Astrocyte (in vitro differentiated cells and primary cell): Measurements from ENCODE around the gene ISL2. TPM values are rescaled to one million over a fixed set of nuclear protein-coding genes. Genes with fewer than 3 reads are reported as not detected.

Experiments
- DNase-seq: peaks from one replicate; pipeline ENCODE4 v3.0.0-alpha.2; 2010; ENCODE audit warnings: low read depth
- FAIRE-seq: peaks from 2 replicates; lab custom pipeline; 2011; peaks lifted over from hg19 to GRCh38; lab: Jason Lieb, UNC
- H2AFZ ChIP-seq: 2 replicates; pipeline ENCODE4 v1.6.0; 2012; ENCODE audit warnings: low read depth, low read length, inconsistent platforms
- H3K27ac ChIP-seq: 2 replicates; pipeline ENCODE4 v1.5.1; 2011; ENCODE audit warnings: low read depth, low read length, inconsistent platforms
- H3K27me3 ChIP-seq: 2 replicates; pipeline ENCODE4 v1.6.0; 2011; ENCODE audit warnings: low read length, inconsistent platforms; ENCODE audit not compliant: insufficient read depth
- H3K36me3 ChIP-seq: 2 replicates; pipeline ENCODE4 v1.5.1; 2011; ENCODE audit warnings: low read length, inconsistent platforms; ENCODE audit not compliant: insufficient read depth
- H3K4me1 ChIP-seq: 2 replicates; pipeline ENCODE4 v1.5.1; 2011; ENCODE audit warnings: low read length, inconsistent platforms; ENCODE audit not compliant: insufficient read depth
- H3K4me2 ChIP-seq: 2 replicates; pipeline ENCODE4 v1.6.0; 2012; ENCODE audit warnings: low read length, inconsistent platforms
- H3K4me3 ChIP-seq: 2 replicates; pipeline ENCODE4 v1.5.1; 2011; ENCODE audit warnings: low read depth, mild to moderate bottlenecking, low read length, inconsistent platforms; ENCODE audit not compliant: insufficient read depth
- H3K79me2 ChIP-seq: 2 replicates; pipeline ENCODE4 v1.6.0; 2012; ENCODE audit warnings: mild to moderate bottlenecking, low read length, inconsistent platforms; ENCODE audit not compliant: insufficient read depth
- H3K9ac ChIP-seq: 2 replicates; pipeline ENCODE4 v1.6.0; 2012; ENCODE audit warnings: mild to moderate bottlenecking, low read length, inconsistent platforms
- H3K9me3 ChIP-seq: 2 replicates; pipeline ENCODE4 v1.5.1; 2012; ENCODE audit warnings: low read depth, mild to moderate bottlenecking, low read length, inconsistent platforms; ENCODE audit not compliant: insufficient read depth
- H4K20me1 ChIP-seq: 2 replicates; pipeline ENCODE4 v1.6.0; 2012; ENCODE audit warnings: low read length, inconsistent platforms; ENCODE audit not compliant: insufficient read depth
- H3K27ac Mint-ChIP-seq: one replicate; pipeline ENCODE4 v1.8.0; 2021; ENCODE audit warnings: mild to moderate bottlenecking, mixed read lengths; ENCODE audit not compliant: unreplicated experiment
- H3K27me3 Mint-ChIP-seq: one replicate; pipeline ENCODE4 v1.8.0; 2021; ENCODE audit warnings: low read depth, mixed read lengths; ENCODE audit not compliant: unreplicated experiment
- H3K36me3 Mint-ChIP-seq: one replicate; pipeline ENCODE4 v1.8.0; 2021; ENCODE audit warnings: low read depth, mixed read lengths; ENCODE audit not compliant: unreplicated experiment
- H3K4me1 Mint-ChIP-seq: one replicate; pipeline ENCODE4 v1.8.0; 2021; ENCODE audit warnings: low read depth, mixed read lengths; ENCODE audit not compliant: unreplicated experiment
- H3K4me3 Mint-ChIP-seq: one replicate; pipeline ENCODE4 v1.8.0; 2021; ENCODE audit warnings: mild to moderate bottlenecking, moderate library complexity, mixed read lengths; ENCODE audit not compliant: unreplicated experiment
- H3K9me3 Mint-ChIP-seq: one replicate; pipeline ENCODE4 v1.8.0; 2021; ENCODE audit warnings: mild to moderate bottlenecking, mixed read lengths; ENCODE audit not compliant: unreplicated experiment
- CTCF ChIP-seq: IDR thresholded peaks from 2 replicates; pipeline ENCODE4 v1.5.1; 2011; ENCODE audit warnings: low read depth, mild to moderate bottlenecking, inconsistent platforms, low read length, moderate library complexity; ENCODE audit not compliant: insufficient read depth
- EZH2 ChIP-seq: IDR thresholded peaks from 2 replicates; pipeline ENCODE4 v1.6.1; 2012; ENCODE audit warnings: mild to moderate bottlenecking, low read length, inconsistent platforms; ENCODE audit not compliant: insufficient read depth
- total RNA-seq: library from RNA; stranded (reverse); gene quantifications from 2 replicates; pipeline ENCODE4 v1.2.1, GENCODE V29; 2021

ISL2 gene
- total RNA-seq, 1 donor from 2014 or later = 2.1 TPM

DNA sequence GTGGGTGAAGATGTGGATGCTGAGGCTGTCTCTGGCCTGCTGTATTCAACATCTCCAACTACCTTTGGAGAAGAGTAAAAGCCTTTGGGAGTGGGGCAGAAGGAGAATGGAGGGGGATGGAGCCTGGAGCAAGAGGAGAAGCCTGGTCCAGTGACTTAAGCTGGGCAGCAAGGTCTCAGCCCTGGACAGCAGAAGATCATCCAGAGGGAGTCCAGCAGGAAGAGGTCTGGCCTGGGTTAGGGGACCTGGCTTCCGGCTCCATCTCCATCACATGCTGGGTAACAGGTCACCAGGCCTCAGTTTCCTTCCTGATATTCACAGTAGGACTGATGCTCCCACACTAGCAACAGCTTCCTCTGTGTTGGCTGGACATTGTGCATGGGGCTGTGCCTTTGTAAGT lies 3.8 kb upstream of the ISL2 start:
- peaks cover 62% of the 10 kb centered on the region for H3K27me3 ChIP-seq
- H3K4me3 Mint-ChIP-seq = no peak overlapping the region
- peaks cover 52% of the 10 kb centered on the region for H3K27me3 Mint-ChIP-seq

DNA sequence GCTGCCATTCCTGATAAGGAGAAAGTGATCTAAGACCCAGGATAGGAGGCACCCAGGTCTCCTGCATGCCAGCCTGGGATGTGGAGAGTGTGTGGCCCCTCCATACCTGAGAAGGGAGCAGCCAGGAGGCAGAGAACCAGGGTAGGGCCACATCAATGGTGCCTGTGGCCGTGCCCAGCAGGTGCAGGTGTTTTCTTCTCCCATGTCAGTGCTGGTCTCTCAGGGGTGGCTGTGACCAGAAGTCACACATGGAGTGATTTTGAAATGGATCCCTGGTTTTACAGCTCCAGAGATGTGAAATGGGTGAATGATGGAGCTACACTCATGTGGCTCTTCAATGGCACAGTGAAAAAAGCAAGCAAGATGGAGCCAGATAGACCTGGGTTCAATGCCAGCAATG lies 3.3 kb upstream of the ISL2 start:
- peaks cover 67% of the 10 kb centered on the region for H3K27me3 ChIP-seq
- no peak overlapping the region for H3K27ac ChIP-seq
- H3K4me1 Mint-ChIP-seq = peaks cover 6% of the 10 kb centered on the region
- H3K27me3 Mint-ChIP-seq = peaks cover 49% of the 10 kb centered on the region
- H3K4me2 ChIP-seq = no peak overlapping the region
- DNase-seq (no peak), FAIRE-seq (no peak)
- H3K4me3 ChIP-seq = no peak overlapping the region
- H3K4me3 Mint-ChIP-seq = no peak overlapping the region
- peaks cover 6% of the 10 kb centered on the region for H3K36me3 Mint-ChIP-seq
- peaks cover 7% of the 10 kb centered on the region for H3K9me3 ChIP-seq
- peaks cover 16% of the 10 kb centered on the region for H3K9me3 Mint-ChIP-seq
- no peaks in the 10 kb centered on the region for H3K79me2 ChIP-seq
- no peak for TF ChIP-seq EZH2
- no peak for TF ChIP-seq CTCF
- H4K20me1 ChIP-seq = peaks cover 8% of the 10 kb centered on the region
- H3K36me3 ChIP-seq = no peaks in the 10 kb centered on the region
- no peak overlapping the region for H2AFZ ChIP-seq
- H3K9ac ChIP-seq = no peak overlapping the region
- peaks cover 2% of the 10 kb centered on the region for H3K4me1 ChIP-seq
- H3K27ac Mint-ChIP-seq = no peak overlapping the region

More for the DNA sequence above, 3.8 kb upstream of the ISL2 start:
- peaks cover 16% of the 10 kb centered on the region for H3K9me3 Mint-ChIP-seq
- H3K36me3 Mint-ChIP-seq = peaks cover 6% of the 10 kb centered on the region
- H3K79me2 ChIP-seq = no peaks in the 10 kb centered on the region
- H3K4me2 ChIP-seq = no peak overlapping the region
- FAIRE-seq = no peak
- H3K4me3 ChIP-seq = no peak overlapping the region
- no peak overlapping the region for H3K9ac ChIP-seq
- peaks cover 2% of the 10 kb centered on the region for H3K4me1 ChIP-seq
- no peaks in the 10 kb centered on the region for H3K36me3 ChIP-seq
- H3K27ac ChIP-seq = no peak overlapping the region
- peaks cover 7% of the 10 kb centered on the region for H3K4me1 Mint-ChIP-seq
- no peak overlapping the region for H2AFZ ChIP-seq
- H4K20me1 ChIP-seq = peaks cover 8% of the 10 kb centered on the region
- DNase-seq = no peak
- no peak overlapping the region for H3K27ac Mint-ChIP-seq
- TF ChIP-seq CTCF (no peak), EZH2 (no peak)
- peaks cover 7% of the 10 kb centered on the region for H3K9me3 ChIP-seq

DNA sequence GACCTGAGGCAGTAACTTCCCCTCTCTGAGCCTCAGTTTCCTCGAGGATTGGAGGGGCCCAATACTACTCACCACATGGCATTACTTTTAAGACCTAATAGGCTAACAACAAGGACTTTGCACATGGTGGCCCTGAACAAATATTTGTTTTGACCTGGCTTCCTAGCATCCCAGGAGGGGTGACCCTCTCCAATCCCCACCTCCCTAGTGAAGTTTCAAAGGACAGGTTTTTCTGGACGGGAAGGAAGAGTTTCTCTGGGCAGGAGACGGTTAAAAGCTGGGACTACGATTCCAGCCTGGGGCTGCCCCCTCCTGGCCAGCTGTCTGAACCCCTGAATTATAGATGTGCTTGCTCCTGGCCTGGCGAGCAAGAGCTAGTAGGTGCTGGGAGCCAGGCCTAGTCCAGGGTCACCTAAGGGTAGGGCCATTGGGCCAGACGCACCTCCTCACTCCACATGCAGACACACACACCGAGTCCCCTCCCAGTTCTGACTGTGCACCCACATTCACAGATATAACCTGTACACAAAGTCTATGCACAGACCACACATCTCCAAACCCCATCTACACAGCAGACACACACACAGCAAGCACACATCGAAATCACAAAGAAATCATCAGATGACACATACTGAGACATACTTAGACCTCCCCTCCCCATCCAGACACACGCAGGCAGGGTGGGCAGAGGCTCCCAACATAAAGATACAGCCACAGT lies 2.7 kb upstream of the ISL2 start:
- Mint-ChIP-seq H3K4me1 (peaks cover 10% of the 10 kb centered on the region), H3K4me3 (no peak overlapping the region), H3K9me3 (peaks cover 16% of the 10 kb centered on the region), H3K27ac (no peak overlapping the region), H3K36me3 (peaks cover 6% of the 10 kb centered on the region), H3K27me3 (peaks cover 54% of the 10 kb centered on the region)
- FAIRE-seq (no peak), DNase-seq (no peak)
- Histone ChIP-seq H4K20me1 (peaks cover 13% of the 10 kb centered on the region), H3K4me3 (no peak overlapping the region), H3K79me2 (no peaks in the 10 kb centered on the region), H3K27me3 (peaks cover 68% of the 10 kb centered on the region), H2AFZ (no peak overlapping the region), H3K4me2 (no peak overlapping the region), H3K4me1 (peaks cover 2% of the 10 kb centered on the region), H3K9me3 (peaks cover 7% of the 10 kb centered on the region), H3K27ac (no peak overlapping the region), H3K36me3 (no peaks in the 10 kb centered on the region), H3K9ac (no peak overlapping the region)
- TF ChIP-seq EZH2 (no peak), CTCF (no peak)
